B cell (primary cell): ENCODE results near the gene DRC1. TPM values are rescaled to one million over a fixed set of nuclear protein-coding genes. Genes with fewer than 3 reads are reported as not detected.

ENCODE experiments used
- ATAC-seq: fragments of 200-7000 bp; cut with Tn5 transposase; one replicate; pipeline ENCODE4 v1.10.0; 2021; ENCODE audit warnings: low read depth, mild to moderate bottlenecking, moderate number of reproducible peaks, moderate library complexity
- CTCF ChIA-PET: fragments of 350-600 bp; sonication (Branson Sonifier 250); formaldehyde crosslinking; loops from one replicate; lab custom pipeline; 2021; ENCODE audit warnings: antibody characterized with exemption, inconsistent platforms; lab: Charles Lee
- POLR2A ChIA-PET: fragments of 350-600 bp; sonication (Branson Sonifier 250); formaldehyde crosslinking; loops from one replicate; lab custom pipeline; 2021; ENCODE audit warnings: antibody characterized with exemption; lab: Charles Lee
- DNase-seq: peaks from one replicate; pipeline ENCODE4 v3.0.0; 2013
- H2AFZ ChIP-seq: 2 replicates; pipeline ENCODE4 v1.6.1; 2012; ENCODE audit warnings: mild to moderate bottlenecking, low read depth, low read length; ENCODE audit not compliant: insufficient read depth, poor library complexity, severe bottlenecking
- H3K27ac ChIP-seq, 2 donors: 1 replicate in 1 of 2; 2 replicates in 1 of 2; pipeline ENCODE4 v1.5.1; 2012 to 2013; ENCODE audit warnings: low read length in 2 of 2, mild to moderate bottlenecking in 2 of 2, moderate library complexity in 1 of 2
- H3K27me3 ChIP-seq, 4 experiments: fragments of 200-600 bp in 1 of 4; sonication (generic) in 1 of 4; replicated peaks in 1 of 4; 1 replicate in 2 of 4; 2 replicates in 2 of 4; pipeline versions ENCODE4 v1.6.1 to v1.7.0; 2013 to 2016; ENCODE audit warnings: low read length in 3 of 4, mild to moderate bottlenecking in 2 of 4, mixed read lengths in 1 of 4, moderate library complexity in 1 of 4; ENCODE audit not compliant: insufficient read depth in 4 of 4, control insufficient read depth in 3 of 4; ENCODE audit errors: control extremely low read depth in 1 of 4
- H3K36me3 ChIP-seq, 2 experiments: replicated peaks in 1 of 2; 1 replicate in 1 of 2; 2 replicates in 1 of 2; pipeline versions ENCODE4 v1.6.1 to v1.7.1; 2013; ENCODE audit warnings: low read length in 1 of 2; ENCODE audit not compliant: insufficient read depth in 2 of 2, control insufficient read depth in 1 of 2; ENCODE audit errors: control extremely low read depth in 1 of 2, extremely low read depth in 1 of 2
- H3K4me1 ChIP-seq, 2 donors: fragments of 200-600 bp in 1 of 2; sonication (generic) in 1 of 2; 1 replicate in 1 of 2; 2 replicates in 1 of 2; pipeline versions ENCODE4 v1.5.1 to v1.6.1; 2013 to 2017; ENCODE audit warnings: low read length in 2 of 2; ENCODE audit not compliant: control insufficient read depth in 2 of 2, insufficient read depth in 2 of 2
- H3K4me2 ChIP-seq: replicated peaks from 2 replicates; pipeline ENCODE3; 2012; ENCODE audit warnings: mild to moderate bottlenecking, low read depth, low read length; ENCODE audit not compliant: poor library complexity, severe bottlenecking
- H3K4me3 ChIP-seq, 5 experiments: fragments of 200-600 bp in 1 of 5; sonication (generic) in 1 of 5; 1 replicate in 3 of 5; 2 replicates in 2 of 5; pipeline versions ENCODE4 v1.5.1 to v1.7.0; 2011 to 2016; ENCODE audit warnings: low read length in 4 of 5, mild to moderate bottlenecking in 4 of 5, low read depth in 2 of 5, control low read depth in 1 of 5, moderate library complexity in 1 of 5; ENCODE audit not compliant: insufficient read depth in 1 of 5; ENCODE audit errors: control extremely low read depth in 1 of 5, extremely low read depth in 1 of 5
- H3K79me2 ChIP-seq: fragments of 200-600 bp; sonication (generic); one replicate; pipeline ENCODE4 v1.6.0; 2016; ENCODE audit warnings: low read length; ENCODE audit not compliant: control insufficient read depth, insufficient read depth
- H3K9ac ChIP-seq: fragments of 200-600 bp; sonication (generic); 2 replicates; pipeline ENCODE4 v1.6.1; 2017; ENCODE audit warnings: mild to moderate bottlenecking, low read length, moderate library complexity
- H3K9me3 ChIP-seq, 3 donors: one replicate each; pipeline versions ENCODE4 v1.6.1 to v1.7.1; 2013; ENCODE audit warnings: low read length in 2 of 3; ENCODE audit not compliant: control insufficient read depth in 2 of 3, insufficient read depth in 1 of 3; ENCODE audit errors: control extremely low read depth in 1 of 3
- H4K20me1 ChIP-seq: 2 replicates; pipeline ENCODE4 v1.6.0; 2012; ENCODE audit warnings: mild to moderate bottlenecking, low read length; ENCODE audit not compliant: insufficient read depth, control insufficient read depth, poor library complexity, severe bottlenecking
- H3K27ac Mint-ChIP-seq: one replicate; pipeline ENCODE4 v1.8.0; 2021; ENCODE audit warnings: mixed read lengths
- H3K27me3 Mint-ChIP-seq: one replicate; pipeline ENCODE4 v1.8.0; 2021; ENCODE audit warnings: mixed read lengths
- H3K4me1 Mint-ChIP-seq: one replicate; pipeline ENCODE4 v1.8.0; 2021; ENCODE audit warnings: mixed read lengths
- H3K4me3 Mint-ChIP-seq: one replicate; pipeline ENCODE4 v1.8.0; 2021; ENCODE audit warnings: mixed read lengths
- H3K9me3 Mint-ChIP-seq: one replicate; pipeline ENCODE4 v1.8.0; 2022; ENCODE audit warnings: mixed read lengths; ENCODE audit not compliant: insufficient read depth
- CTCF ChIP-seq: fragments of 200-600 bp; IDR thresholded peaks from one replicate; pipeline ENCODE4 v1.8.0; 2022; ENCODE audit warnings: antibody characterized with exemption, mild to moderate bottlenecking
- EZH2 ChIP-seq: IDR thresholded peaks from 2 replicates; pipeline ENCODE4 v1.6.1; 2012; ENCODE audit warnings: borderline replicate concordance, low read depth, mild to moderate bottlenecking, moderate library complexity, low read length; ENCODE audit not compliant: insufficient read depth, poor library complexity, severe bottlenecking
- WGBS: methylation state at CpG from one replicate; pipeline ENCODE4 v1.1.5; 2013; ENCODE audit warnings: missing lambda C conversion rate; ENCODE audit not compliant: insufficient coverage; 5-methylcytosine and 5-hydroxymethylcytosine counted together
- intact Hi-C: fragments of 100-400 bp; cut with micrococcal nuclease; formaldehyde crosslinking; loops from one replicate; pipeline ENCODE4 v1.10.0; 2022
- polyA plus RNA-seq: library from polyadenylated mRNA; depleted of rRNA; stranded (reverse); fragments of >200 nt; gene quantifications from 2 replicates; pipeline ENCODE4 v1.2.3, GENCODE V29; 2012
- total RNA-seq, 2 donors: library from RNA; stranded (reverse); fragments of 120-200 nt in 1 of 2; gene quantifications; 1 replicate in 1 of 2; 2 replicates in 1 of 2; pipeline versions ENCODE4 v1.2.3 to v1.2.4, GENCODE V29; 2013 to 2022

DRC1 gene
- total and polyA plus RNA-seq, 2 donors (not counting 1 experiment from before 2014, with no cell fraction given): not detected

DNA sequence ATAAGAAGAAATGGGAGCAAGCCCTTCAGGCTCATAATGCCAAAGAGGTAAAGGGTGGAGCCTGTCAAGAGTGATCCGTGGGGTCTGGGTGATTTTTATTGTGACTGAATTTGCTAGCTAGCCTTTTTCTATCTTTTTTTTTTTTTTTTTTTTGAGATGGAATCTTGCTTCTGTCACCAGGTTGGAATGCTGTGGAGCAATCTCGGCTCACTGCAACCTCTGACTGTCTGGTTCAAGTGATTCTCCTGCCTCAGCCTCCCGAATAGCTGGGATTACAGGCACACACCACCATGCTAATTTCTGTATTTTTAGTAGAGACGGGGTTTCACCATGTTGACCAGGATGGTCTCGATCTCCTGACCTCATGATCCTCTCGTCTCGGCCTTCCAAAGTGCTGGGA lies 29.1 kb downstream of the DRC1 start:
- DNase-seq (no peak), ATAC-seq (no peak)
- H3K9ac ChIP-seq: no peak overlapping the region
- no peaks in the 10 kb centered on the region for H3K9me3 ChIP-seq
- no peak for TF ChIP-seq EZH2
- TF ChIP-seq CTCF: no peak
- ChIA-PET POLR2A (no interaction called here), CTCF (no interaction called here)
- intact Hi-C loops: no loop called here
- no peaks in the 10 kb centered on the region for H4K20me1 ChIP-seq
- no peaks in the 10 kb centered on the region for H3K27me3 ChIP-seq
- no peak overlapping the region for H3K27ac ChIP-seq
- Mint-ChIP-seq H3K9me3 (no peaks in the 10 kb centered on the region), H3K27ac (no peak overlapping the region), H3K4me3 (no peak overlapping the region), H3K27me3 (peaks cover 8% of the 10 kb centered on the region), H3K4me1 (no peaks in the 10 kb centered on the region)
- H3K4me2 ChIP-seq: no peak overlapping the region
- no peak overlapping the region for H2AFZ ChIP-seq
- no peaks in the 10 kb centered on the region for H3K79me2 ChIP-seq
- 88% methylated on average over 2 of the region's 7 CpGs for WGBS
- H3K4me3 ChIP-seq: no peak overlapping the region
- no peaks in the 10 kb centered on the region for H3K4me1 ChIP-seq
- H3K36me3 ChIP-seq: no peaks in the 10 kb centered on the region

GRCh38 chr2:26432363-26432762 lies 30.6 kb downstream of the DRC1 start:
- Histone ChIP-seq H3K27ac (no peak overlapping the region), H4K20me1 (no peaks in the 10 kb centered on the region), H3K79me2 (no peaks in the 10 kb centered on the region), H2AFZ (no peak overlapping the region), H3K9ac (no peak overlapping the region), H3K4me3 (no peak overlapping the region), H3K36me3 (no peaks in the 10 kb centered on the region), H3K4me1 (no peaks in the 10 kb centered on the region), H3K4me2 (no peak overlapping the region), H3K27me3 (no peaks in the 10 kb centered on the region), H3K9me3 (no peaks in the 10 kb centered on the region)
- Mint-ChIP-seq H3K27ac (no peak overlapping the region), H3K4me1 (no peaks in the 10 kb centered on the region), H3K4me3 (no peak overlapping the region), H3K9me3 (no peaks in the 10 kb centered on the region), H3K27me3 (peaks cover 8% of the 10 kb centered on the region)
- no peak for ATAC-seq
- TF ChIP-seq EZH2 (no peak), CTCF (no peak)
- DNase-seq: no peak
- ChIA-PET CTCF (no interaction called here), POLR2A (no interaction called here)
- intact Hi-C loops: no loop called here
